Measurements from ENCODE around the gene ANKRD63.

ANKRD63 gene

GRCh38 chr15:40264321-40265153 lies 18.3 kb downstream of the ANKRD63 start:
- no peak for DNase-seq (ENCODE audit: low read depth in 2 of 2)
- TF ChIP-seq CTCF (IDR thresholded peaks at IDR 0.05; ENCODE audit: low read depth, low read length), result no peak
- H3K4me3 ChIP-seq (replicated peaks in 1 of 2; ENCODE audit: low read depth in 2 of 2, low read length in 2 of 2), result no peak overlapping the region

GRCh38 chr15:40263024-40263754 lies 19.7 kb downstream of the ANKRD63 start:
- no peak for TF ChIP-seq CTCF (IDR thresholded peaks at IDR 0.05; ENCODE audit: low read depth, low read length)
- peak; percentile 64 to 89 for DNase-seq (ENCODE audit: low read depth in 2 of 2)
- no peak overlapping the region for H3K4me3 ChIP-seq (replicated peaks in 1 of 2; ENCODE audit: low read depth in 2 of 2, low read length in 2 of 2)

GRCh38 chr15:40259021-40259420 lies 23.8 kb downstream of the ANKRD63 start:
- no peak for DNase-seq (ENCODE audit: low read depth in 2 of 2)
- H3K4me3 ChIP-seq (replicated peaks in 1 of 2; ENCODE audit: low read depth in 2 of 2, low read length in 2 of 2), result no peak overlapping the region
- no peak for TF ChIP-seq CTCF (IDR thresholded peaks at IDR 0.05; ENCODE audit: low read depth, low read length)

- TF ChIP-seq CTCF (IDR thresholded peaks at IDR 0.05; ENCODE audit: low read depth, low read length), result no peak
- no peak overlapping the region for H3K4me3 ChIP-seq (replicated peaks in 1 of 2; ENCODE audit: low read depth in 2 of 2, low read length in 2 of 2)
- no peak for DNase-seq (ENCODE audit: low read depth in 2 of 2)
These were observed 24.3 kb downstream of the ANKRD63 start for GRCh38 chr15:40258544-40258943.

GRCh38 chr15:40257656-40258450 lies 25.0 kb downstream of the ANKRD63 start:
- no peak for TF ChIP-seq CTCF (IDR thresholded peaks at IDR 0.05; ENCODE audit: low read depth, low read length)
- no peak overlapping the region for H3K4me3 ChIP-seq (replicated peaks in 1 of 2; ENCODE audit: low read depth in 2 of 2, low read length in 2 of 2)
- no peak for DNase-seq (ENCODE audit: low read depth in 2 of 2)

- H3K4me3 ChIP-seq (replicated peaks in 1 of 2; ENCODE audit: low read depth in 2 of 2, low read length in 2 of 2), result no peak overlapping the region
- TF ChIP-seq CTCF (IDR thresholded peaks at IDR 0.05; ENCODE audit: low read depth, low read length), result no peak
- peak in 1 of 2 donors; percentile 23 for DNase-seq (ENCODE audit: low read depth in 2 of 2)
These were observed 26.1 kb downstream of the ANKRD63 start for GRCh38 chr15:40256638-40257235.

Measured in cardiac fibroblast (primary cell).